HepG2 (cell line): ENCODE results near the gene PTPN18. TPM values are rescaled to one million over a fixed set of nuclear protein-coding genes. Genes with fewer than 3 reads are reported as not detected.
A peak's percentile ranks its signal among the peaks of the same experiment; 100 is the strongest.

Source experiments
- ATF3 ChIP-seq: sonication (generic); formaldehyde crosslinking; IDR thresholded peaks from 2 replicates; pipeline ENCODE4 v1.4.0; 2020; ENCODE audit warnings: missing genetic modification reagents
- CBFB ChIP-seq: sonication (generic); formaldehyde crosslinking; IDR thresholded peaks from 2 replicates; pipeline ENCODE4 v1.4.0; 2020; ENCODE audit warnings: missing genetic modification reagents
- CSRNP1 ChIP-seq: sonication (generic); formaldehyde crosslinking; IDR thresholded peaks from 2 replicates; pipeline ENCODE4 v1.8.1; 2023; ENCODE audit warnings: mild to moderate bottlenecking, missing genetic modification reagents
- MED1 ChIP-seq: sonication (generic); formaldehyde crosslinking; IDR thresholded peaks from 2 replicates; pipeline ENCODE4 v1.4.0; 2020; ENCODE audit warnings: missing genetic modification reagents
- MZF1 ChIP-seq: sonication (generic); formaldehyde crosslinking; IDR thresholded peaks from 2 replicates; pipeline ENCODE4 v1.8.1; 2023; ENCODE audit warnings: mild to moderate bottlenecking, missing genetic modification reagents, borderline replicate concordance
- NPAS2 ChIP-seq: sonication (generic); formaldehyde crosslinking; IDR thresholded peaks from 2 replicates; pipeline ENCODE4 v1.8.0; 2022; ENCODE audit warnings: mild to moderate bottlenecking, missing genetic modification reagents, borderline replicate concordance
- NR2F2 ChIP-seq: IDR thresholded peaks from 2 replicates; pipeline ENCODE4 v1.6.1; 2012; ENCODE audit warnings: low read depth, inconsistent platforms, borderline replicate concordance
- PHB2 ChIP-seq: fragments of 450-650 bp; IDR thresholded peaks from 2 replicates; pipeline ENCODE4 v1.6.1; 2018; ENCODE audit not compliant: partially characterized antibody
- PRDM15 ChIP-seq: sonication (generic); formaldehyde crosslinking; IDR thresholded peaks from 2 replicates; pipeline ENCODE4 v1.4.0; 2020; ENCODE audit warnings: missing genetic modification reagents
- SMAD9 ChIP-seq: sonication (generic); formaldehyde crosslinking; IDR thresholded peaks from 2 replicates; pipeline ENCODE4 v1.5.1; 2020; ENCODE audit warnings: mild to moderate bottlenecking, missing genetic modification reagents
- USF2 ChIP-seq, 2 experiments: sonication (generic) in 1 of 2; formaldehyde crosslinking in 1 of 2; IDR thresholded peaks; 2 replicates each; pipeline versions ENCODE4 v1.5.1 to v1.6.1; 2011 to 2020; ENCODE audit warnings: borderline replicate concordance in 1 of 2, low read depth in 1 of 2, low read length in 1 of 2, mild to moderate bottlenecking in 1 of 2, missing genetic modification reagents in 1 of 2, moderate library complexity in 1 of 2
- ZNF12 ChIP-seq: sonication (generic); formaldehyde crosslinking; IDR thresholded peaks from 2 replicates; pipeline ENCODE4 v1.5.0; 2020; ENCODE audit warnings: missing genetic modification reagents
- ZNF138 ChIP-seq: sonication (generic); formaldehyde crosslinking; IDR thresholded peaks from 2 replicates; pipeline ENCODE4 v1.5.0; 2020; ENCODE audit warnings: mild to moderate bottlenecking, low read depth, missing genetic modification reagents
- ZNF44 ChIP-seq: sonication (generic); formaldehyde crosslinking; IDR thresholded peaks from 2 replicates; pipeline ENCODE4 v1.5.1; 2020; ENCODE audit warnings: mild to moderate bottlenecking, missing genetic modification reagents
- ZNF546 ChIP-seq: sonication (generic); formaldehyde crosslinking; conservative IDR thresholded peaks from 2 replicates; pipeline ENCODE4 v1.8.1; 2023; ENCODE audit warnings: mild to moderate bottlenecking, missing genetic modification reagents
- ZNF577 ChIP-seq: sonication (generic); formaldehyde crosslinking; IDR thresholded peaks from 2 replicates; pipeline ENCODE4 v1.4.0; 2020; ENCODE audit warnings: mild to moderate bottlenecking, low read depth, missing genetic modification reagents, borderline replicate concordance
- ZNF691 ChIP-seq: sonication (generic); formaldehyde crosslinking; IDR thresholded peaks from 2 replicates; pipeline ENCODE4 v1.4.0; 2020; ENCODE audit warnings: missing genetic modification reagents, low read depth, mild to moderate bottlenecking, borderline replicate concordance
- ZSCAN30 ChIP-seq: sonication (generic); formaldehyde crosslinking; IDR thresholded peaks from 2 replicates; pipeline ENCODE4 v1.5.0; 2020; ENCODE audit warnings: mild to moderate bottlenecking, missing genetic modification reagents
- polyA plus RNA-seq, 8 experiments: library from polyadenylated mRNA; depleted of rRNA in 3 of 8; stranded (reverse) in 7 of 8; unstranded in 1 of 8; fragments of >200 nt; fragmentation: Illumina TruSeq in 4 of 8; extraction: Trizol in 4 of 8; gene quantifications; 2 replicates each; pipeline versions ENCODE4 v1.2.1 to v1.2.3, GENCODE V29; 2011 to 2016; ENCODE audit warnings: low read depth in 4 of 8, missing spikeins in 1 of 8, mixed read lengths in 1 of 8; ENCODE audit not compliant: insufficient read depth in 1 of 8
- total RNA-seq, 5 experiments: library from RNA; depleted of rRNA; stranded (reverse); fragments of >200 nt; fragmentation: Illumina TruSeq; extraction: Trizol; gene quantifications; 2 replicates each; pipeline ENCODE4 v1.2.3, GENCODE V29; 2016; ENCODE audit warnings: low read depth in 1 of 5

Gene PTPN18
- total and polyA plus RNA-seq, 2 of the 13 experiments (the other 11 are each of a cell fraction or from before 2014, with no cell fraction given): 14.8 to 39.6 TPM

- no peak for TF ChIP-seq ZNF12 (CRISPR knock-in tag)
- TF ChIP-seq ZSCAN30 (CRISPR knock-in tag): peak; percentile 92; the same call in 1 of the 2 replicates
- TF ChIP-seq USF2 (IDR thresholded peaks at IDR 0.05; ENCODE audit: low read depth, low read length): no peak
- no peak for TF ChIP-seq USF2 (CRISPR knock-in tag; IDR thresholded peaks at IDR 0.05; ENCODE audit: borderline replicate concordance)
- no peak for TF ChIP-seq NR2F2
- no peak for TF ChIP-seq NPAS2 (CRISPR knock-in tag)
- TF ChIP-seq ZNF546 (CRISPR knock-in tag): no peak
- no peak for TF ChIP-seq ZNF691 (CRISPR knock-in tag)
- TF ChIP-seq ZNF577 (CRISPR knock-in tag): no peak
- no peak for TF ChIP-seq PHB2
- no peak for TF ChIP-seq CBFB (CRISPR knock-in tag)
- no peak for TF ChIP-seq ZNF44 (CRISPR knock-in tag)
- no peak for TF ChIP-seq ZNF138 (CRISPR knock-in tag)
- TF ChIP-seq MZF1 (CRISPR knock-in tag): no peak
- TF ChIP-seq ATF3 (CRISPR knock-in tag): peak; percentile 21; the same call in 1 of the 2 replicates
- TF ChIP-seq MED1 (CRISPR knock-in tag): no peak; the same call in none of the 2 replicates
- peak; percentile 51; the same call in 1 of the 2 replicates for TF ChIP-seq PRDM15 (CRISPR knock-in tag)
- no peak for TF ChIP-seq CSRNP1 (CRISPR knock-in tag)
- TF ChIP-seq SMAD9 (CRISPR knock-in tag): no peak
Observed at GRCh38 chr2:130342020-130342532, 13.8 kb upstream of the PTPN18 start (continued).
